Stimulated activated CD4-positive, alpha-beta T cell treated with anti-CD3 and anti-CD28 coated beads, Interleukin-4, amount 100 ng/mL, for 4 hours (primary cell): ENCODE results near the gene CYSLTR1.
"Not testable (repeated sequence)": the region's sequence is repeated elsewhere in the genome, so short reads cannot be mapped to it uniquely, and the experiment has no call there.

Experiments
- DNase-seq, 2 experiments: peaks; one replicate each; pipeline ENCODE4 v3.0.0-alpha.2; 2020

CYSLTR1 gene

GRCh38 chrX:78327370-78328086 is at the start of gene CYSLTR1:
Gene CYSLTR1, minus strand, starts transcription at chrX:78327611. Its CDS starts 53,865 bp downstream, at chrX:78273746.
- no peak for DNase-seq

GRCh38 chrX:78377186-78377585 is 49.8 kb upstream of the CYSLTR1 start:
- DNase-seq: no peak

- DNase-seq: no peak
Observed at GRCh38 chrX:78375894-78376293, 48.5 kb upstream of the CYSLTR1 start.

- DNase-seq: no peak
Observed at GRCh38 chrX:78366576-78366975, 39.2 kb upstream of the CYSLTR1 start.

- DNase-seq: no peak
Observed at GRCh38 chrX:78357342-78358055, 30.1 kb upstream of the CYSLTR1 start.

GRCh38 chrX:78333521-78333920 is 6.1 kb upstream of the CYSLTR1 start:
- no peak for DNase-seq

- DNase-seq: no peak
Observed at GRCh38 chrX:78331708-78332107, 4.3 kb upstream of the CYSLTR1 start.

- DNase-seq: no peak
Observed at GRCh38 chrX:78330540-78330939, 3.1 kb upstream of the CYSLTR1 start.

- no peak for DNase-seq
Observed at GRCh38 chrX:78330068-78330467, 2.7 kb upstream of the CYSLTR1 start.

GRCh38 chrX:78329486-78329885 is 2.1 kb upstream of the CYSLTR1 start:
- peak in 1 of 2 experiments; percentile 34 for DNase-seq

GRCh38 chrX:78326401-78326800 is 1.0 kb downstream of the CYSLTR1 start:
- no peak for DNase-seq

- no peak for DNase-seq
Observed at GRCh38 chrX:78322863-78323262, 4.5 kb downstream of the CYSLTR1 start.

GRCh38 chrX:78321809-78322208 is 5.6 kb downstream of the CYSLTR1 start:
- DNase-seq: peak in 1 of 2 experiments; percentile 49

GRCh38 chrX:78316265-78316664 is 11.1 kb downstream of the CYSLTR1 start:
- no peak for DNase-seq

- DNase-seq: no peak
Observed at GRCh38 chrX:78315745-78316144, 11.7 kb downstream of the CYSLTR1 start.

GRCh38 chrX:78314561-78314960 is 12.8 kb downstream of the CYSLTR1 start:
- DNase-seq: no peak

GRCh38 chrX:78313526-78313925 is 13.9 kb downstream of the CYSLTR1 start:
- no peak for DNase-seq

GRCh38 chrX:78307665-78308064 is 19.7 kb downstream of the CYSLTR1 start:
- no peak for DNase-seq

GRCh38 chrX:78303086-78303485 is 24.3 kb downstream of the CYSLTR1 start:
- DNase-seq: no peak

- not testable (repeated sequence) for DNase-seq
Observed at GRCh38 chrX:78300933-78301332, 26.5 kb downstream of the CYSLTR1 start.

GRCh38 chrX:78283511-78283910 is 43.9 kb downstream of the CYSLTR1 start:
- no peak for DNase-seq

GRCh38 chrX:78237127-78237526 is 90.3 kb downstream of the CYSLTR1 start:
- DNase-seq: no peak

GRCh38 chrX:78226047-78226446 is 101.4 kb downstream of the CYSLTR1 start:
- not testable (repeated sequence) for DNase-seq
